ENCODE measurements around the gene MBOAT7.
"Not testable (repeated sequence)": the region's sequence is repeated elsewhere in the genome, so short reads cannot be mapped to it uniquely, and the experiment has no call there.

Gene MBOAT7

DNA sequence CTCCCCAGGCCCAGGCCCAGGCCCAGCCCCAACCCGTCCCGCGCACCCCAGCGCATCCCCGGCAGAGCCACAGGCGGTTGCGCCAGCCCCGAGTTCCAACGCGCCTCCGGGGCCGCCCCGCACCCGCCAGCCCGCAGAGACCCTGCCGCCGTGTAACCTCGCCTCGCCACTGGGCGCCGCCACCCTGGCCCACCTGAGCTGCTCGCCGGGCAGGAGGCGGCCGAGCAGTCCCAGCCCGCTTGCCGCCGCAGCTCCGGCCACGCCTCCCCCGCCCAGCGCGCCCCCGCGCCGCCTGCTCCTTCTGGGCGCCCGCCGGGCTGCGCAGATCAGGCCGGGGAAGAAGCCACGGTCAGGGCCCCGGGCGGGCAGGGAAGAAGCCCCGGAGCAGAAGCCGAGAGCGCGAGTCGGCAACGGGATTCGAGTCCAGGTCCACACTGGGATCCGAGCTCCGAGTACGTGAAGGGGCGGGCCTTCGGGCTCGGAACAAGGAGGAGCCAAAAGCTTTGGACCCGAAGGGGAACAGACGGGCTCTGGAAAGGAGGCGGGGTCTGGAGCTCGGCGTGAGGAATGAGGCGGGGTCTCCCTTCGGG lies at the start of gene MBOAT7:
Gene MBOAT7, minus strand, starts transcription at position 436 of the 590 bp plus-strand sequence. CDS start 1,072 bp downstream, outside the sequence.
- DNase-seq = no peak

DNA sequence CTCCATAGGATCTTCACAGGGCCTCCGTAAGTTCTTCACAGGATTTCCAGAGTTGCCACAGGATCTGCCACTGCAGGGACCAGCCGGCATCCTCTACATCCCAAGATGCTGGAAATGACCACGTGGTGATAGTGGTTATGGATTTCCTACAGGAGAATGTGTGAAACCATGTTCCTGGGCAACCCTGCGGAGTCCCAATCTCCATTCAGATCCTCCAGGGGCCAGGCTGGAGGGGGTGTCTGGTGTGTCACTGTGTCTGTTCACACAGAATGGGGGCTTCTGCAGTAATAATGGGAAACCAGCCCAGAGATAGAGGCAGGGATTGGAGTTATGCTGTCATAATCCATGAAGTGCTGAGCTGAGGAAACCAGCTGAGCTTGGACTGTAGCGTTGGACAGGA lies 44.6 kb upstream of the MBOAT7 start:
- DNase-seq = no peak

GRCh38 chr19:54231077-54231931 lies 41.9 kb upstream of the MBOAT7 start:
- DNase-seq = peak; percentile 55 to 58

GRCh38 chr19:54230031-54230430 lies 40.7 kb upstream of the MBOAT7 start:
- DNase-seq = no peak

- DNase-seq = no peak
Measured at GRCh38 chr19:54229146-54229545, 39.8 kb upstream of the MBOAT7 start.

DNA sequence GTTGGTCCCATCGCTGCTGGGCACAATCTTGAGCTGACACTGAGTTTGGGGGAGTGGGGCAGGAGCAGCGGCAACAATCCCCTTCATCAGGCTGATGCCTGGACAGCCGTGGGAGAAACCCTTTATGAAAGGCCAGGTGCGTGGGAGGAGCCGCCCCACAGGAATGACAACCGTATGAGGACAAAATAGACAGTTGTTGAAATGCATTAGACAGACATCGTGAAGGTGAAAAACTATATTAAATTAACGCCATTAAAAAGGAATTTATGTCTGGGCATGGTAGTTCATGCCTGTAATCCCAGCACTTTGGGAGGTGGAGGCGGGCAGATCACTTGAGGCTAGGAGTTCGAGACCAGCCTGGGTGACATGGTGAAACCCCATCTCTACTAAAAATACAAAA lies 35.2 kb upstream of the MBOAT7 start:
- DNase-seq = not testable (repeated sequence)

GRCh38 chr19:54223937-54224281 lies 34.5 kb upstream of the MBOAT7 start:
- DNase-seq = not testable (repeated sequence)

DNA sequence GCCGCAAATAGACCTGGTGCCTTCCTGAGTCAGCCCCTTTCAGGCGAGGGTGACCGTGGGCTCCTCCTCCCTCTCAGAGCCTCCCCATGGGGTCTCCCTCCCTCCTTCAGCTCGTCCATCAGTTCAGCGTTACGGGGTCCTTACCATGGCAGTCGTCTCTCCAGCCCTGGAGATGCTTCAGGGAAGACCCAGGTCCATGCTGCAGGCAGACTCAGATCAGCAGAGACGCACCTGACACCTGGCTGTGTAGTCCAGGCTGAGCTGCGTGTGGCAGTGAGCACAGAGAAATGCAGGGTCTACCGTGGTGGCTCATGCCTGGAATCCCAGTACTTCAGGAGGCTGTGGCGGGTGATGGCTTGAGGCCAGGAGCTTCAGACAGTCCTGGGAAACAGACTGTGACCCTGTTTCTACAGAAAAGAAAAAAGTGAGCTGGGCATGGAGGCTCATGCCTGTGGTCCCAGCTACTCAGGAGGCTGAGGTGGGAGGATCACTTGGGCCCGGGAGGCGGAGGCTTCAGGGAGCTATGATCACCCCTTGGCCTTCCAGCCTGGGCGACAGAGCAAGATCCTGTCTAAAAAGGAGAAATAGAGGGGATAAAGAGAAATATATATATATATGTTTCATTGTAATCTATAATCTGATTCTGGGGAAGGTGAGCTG lies 34.0 kb upstream of the MBOAT7 start:
- DNase-seq = not testable (repeated sequence)

DNA sequence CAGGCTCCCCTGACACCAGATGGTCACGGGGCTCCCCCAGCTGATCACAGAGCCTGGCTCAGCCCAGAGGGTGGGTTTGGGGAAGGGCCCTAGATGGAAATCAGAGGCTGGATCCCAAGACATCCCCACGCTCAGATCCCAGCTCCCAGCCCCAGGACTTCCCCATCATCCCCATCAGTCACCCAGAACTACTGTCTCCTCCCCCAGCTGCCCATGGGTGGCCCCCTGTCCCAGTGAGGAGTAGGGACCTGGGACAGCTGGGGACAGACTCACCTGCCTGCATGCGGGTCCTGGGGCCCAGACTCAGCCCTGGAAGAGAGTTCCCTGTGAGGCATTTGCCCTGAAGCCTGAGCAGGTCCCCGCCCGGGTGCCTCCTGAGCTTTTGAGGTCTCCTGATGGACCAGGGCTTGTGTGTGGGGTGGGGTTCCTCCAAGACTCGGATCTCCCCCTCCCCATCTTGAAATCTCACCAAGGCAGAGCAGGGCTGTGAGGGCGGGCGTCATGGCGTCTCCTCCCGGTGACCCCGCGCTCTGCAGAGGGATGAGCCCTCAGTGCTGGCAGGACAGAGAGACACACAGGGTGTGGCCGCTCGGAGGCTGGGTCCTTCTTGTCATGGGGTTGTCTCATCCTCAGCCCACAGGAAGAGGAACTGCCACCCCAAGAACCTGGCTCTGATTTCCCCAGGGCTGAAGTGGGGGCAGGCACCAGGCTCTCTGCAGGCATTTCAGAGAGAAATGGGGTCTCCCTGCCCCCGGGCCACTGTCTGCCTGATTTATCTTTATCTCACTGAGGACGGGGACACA lies 33.3 kb upstream of the MBOAT7 start, which contains the start of gene LILRB3:
Gene LILRB3, minus strand, starts transcription at position 534 of the 803 bp plus-strand sequence. Its CDS starts 31 bp downstream, at position 503.
- not testable (repeated sequence) for DNase-seq

DNA sequence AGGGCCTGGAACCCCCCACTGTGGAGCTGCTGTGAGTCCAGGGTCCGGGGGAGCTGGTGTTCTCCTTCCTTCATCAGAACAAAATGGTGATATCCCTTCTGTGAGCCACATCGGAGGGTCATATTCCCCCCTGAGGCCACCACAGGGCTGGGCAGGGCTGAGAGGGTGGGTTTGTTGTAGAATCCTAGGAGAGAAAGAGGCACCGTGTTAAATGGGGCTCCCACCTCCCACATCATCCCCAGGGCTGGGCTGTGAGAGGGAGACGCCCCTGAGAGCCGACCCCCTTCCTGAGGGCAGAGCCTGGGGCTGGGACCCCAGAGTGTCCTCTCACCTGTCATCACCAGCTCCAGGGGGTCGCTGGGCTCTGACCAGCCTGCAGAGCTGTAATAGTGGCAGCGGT lies 32.6 kb upstream of the MBOAT7 start:
- DNase-seq = not testable (repeated sequence)

DNA sequence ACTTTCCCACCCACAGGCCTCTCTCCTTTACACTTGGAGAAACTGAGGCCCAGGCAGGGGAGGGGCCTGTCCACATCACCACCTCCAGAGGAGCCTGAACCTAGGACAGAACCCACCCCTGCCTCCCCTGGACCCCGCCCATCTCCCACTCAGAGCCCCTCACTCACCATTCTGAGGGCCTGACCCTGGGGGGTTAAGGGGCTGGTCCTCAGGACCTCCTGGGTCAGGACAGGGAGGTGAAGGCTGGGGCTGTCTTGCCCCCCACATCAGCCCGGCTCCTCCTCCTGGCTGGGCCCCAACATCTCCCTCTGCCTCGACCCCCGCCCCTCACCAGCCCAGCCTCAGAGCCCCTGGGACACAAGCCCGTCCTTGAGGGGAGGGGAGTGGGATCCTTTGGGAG lies 30.3 kb upstream of the MBOAT7 start:
- not testable (repeated sequence) for DNase-seq

DNA sequence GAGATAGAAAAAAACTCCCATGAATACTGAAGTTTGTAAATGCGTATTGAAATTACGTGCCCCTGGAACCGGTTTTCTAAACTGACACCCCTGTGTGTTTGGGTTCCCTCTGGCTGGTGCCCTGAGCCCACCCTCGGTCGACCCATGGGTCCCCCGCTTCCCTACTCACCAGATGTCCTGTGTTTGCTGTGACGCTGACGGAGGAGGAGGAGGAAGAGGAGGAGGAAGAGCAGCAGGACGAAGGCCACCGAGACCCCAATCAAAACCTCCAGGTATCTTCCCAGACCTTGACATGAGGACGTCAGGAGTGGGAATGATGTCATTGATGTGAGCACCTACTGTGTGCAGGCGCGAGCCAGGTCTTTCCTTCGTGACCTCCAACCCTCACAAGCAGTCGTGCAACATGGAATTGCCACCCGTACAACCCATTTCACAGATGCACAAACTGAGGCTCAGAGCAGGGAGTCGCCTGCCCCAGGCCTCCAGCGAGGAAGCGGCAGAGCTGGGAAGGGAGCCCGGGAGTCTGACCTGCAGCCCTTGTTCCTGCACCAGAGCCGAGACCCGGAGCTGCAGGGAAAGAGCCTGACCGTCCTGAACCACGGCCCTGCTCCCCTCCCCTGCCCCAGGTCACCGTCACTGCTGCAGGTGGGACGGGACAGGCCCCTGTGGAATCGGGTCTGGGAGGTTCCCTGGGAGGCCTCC lies 29.7 kb upstream of the MBOAT7 start:
- no peak for DNase-seq

DNA sequence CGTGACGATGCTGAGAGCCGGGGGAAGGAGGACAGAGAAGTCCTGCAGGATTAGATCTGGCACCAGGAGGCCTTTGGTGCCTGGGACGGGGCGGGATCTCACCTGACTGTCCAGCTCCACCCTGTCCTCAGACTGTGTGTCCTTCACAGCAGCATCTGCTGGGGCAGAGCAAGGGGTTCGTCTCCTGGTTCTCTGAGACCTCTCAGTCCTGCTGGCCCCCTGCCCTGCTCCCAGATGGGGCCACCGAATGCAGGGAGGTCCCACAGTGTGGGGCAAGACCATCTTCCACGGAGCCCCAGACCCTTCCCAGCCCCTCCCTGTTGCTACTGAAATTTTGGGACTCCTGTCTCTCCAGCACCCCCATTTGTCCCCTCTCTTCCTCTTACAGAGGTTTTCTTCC lies 28.9 kb upstream of the MBOAT7 start:
- no peak for DNase-seq

DNA sequence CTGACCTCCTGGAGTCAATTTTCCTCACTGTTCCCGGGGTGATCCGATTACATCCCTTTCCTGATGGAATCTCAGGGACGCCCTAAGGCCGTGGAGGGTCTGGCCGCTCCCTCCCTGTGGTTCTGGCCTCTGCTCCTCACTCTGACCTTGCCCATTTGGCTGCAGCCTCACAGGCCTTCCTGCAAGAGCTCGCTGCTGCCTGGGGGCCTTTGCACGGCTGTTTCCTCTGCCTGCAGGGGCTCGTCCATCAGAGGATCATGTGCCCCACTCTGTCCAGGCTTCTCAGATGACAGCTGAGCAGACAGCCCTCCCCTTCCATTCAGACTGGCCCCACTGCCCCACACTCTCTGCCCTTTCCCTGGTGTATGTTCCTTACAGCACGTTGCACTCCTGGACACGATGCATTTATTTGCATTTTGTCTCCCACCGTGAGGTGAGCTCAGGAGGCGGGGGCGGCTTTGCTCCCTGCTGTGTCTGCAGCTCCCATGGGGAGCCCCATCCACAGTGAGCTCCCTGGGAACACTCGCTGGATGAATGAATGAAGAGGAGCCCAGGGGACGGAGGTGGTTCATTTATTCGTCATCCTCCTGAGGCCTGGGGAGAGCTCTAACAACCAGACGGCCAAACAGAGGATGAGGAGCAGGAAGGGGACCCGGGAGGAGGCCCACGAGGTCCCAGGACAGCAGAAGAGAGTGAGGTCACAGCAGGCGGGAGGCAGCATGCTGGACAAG lies 28.3 kb upstream of the MBOAT7 start:
- not testable (repeated sequence) for DNase-seq

DNA sequence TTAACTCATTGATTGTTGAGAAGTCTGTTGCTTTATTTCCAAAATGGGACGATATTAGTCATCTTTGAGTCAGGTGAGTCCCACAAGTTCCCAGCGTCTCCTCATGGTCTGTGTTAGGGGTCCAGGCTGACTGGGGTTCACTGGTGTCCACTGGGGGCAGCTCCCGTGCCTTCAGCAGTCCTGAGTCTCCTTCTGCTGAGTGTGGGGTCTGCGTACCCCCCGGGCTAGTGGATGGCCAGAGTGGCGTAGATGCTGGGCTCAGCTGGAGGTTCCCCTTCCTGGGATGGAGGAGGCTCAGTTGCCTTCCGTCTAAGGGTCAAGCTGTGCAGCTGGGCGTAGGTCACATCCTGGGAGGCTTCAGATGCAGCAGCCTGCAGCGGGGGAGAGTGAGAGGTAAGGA lies 27.5 kb upstream of the MBOAT7 start:
- DNase-seq = no peak

- not testable (repeated sequence) for DNase-seq
Measured at GRCh38 chr19:54214734-54215133, 25.4 kb upstream of the MBOAT7 start.

DNA sequence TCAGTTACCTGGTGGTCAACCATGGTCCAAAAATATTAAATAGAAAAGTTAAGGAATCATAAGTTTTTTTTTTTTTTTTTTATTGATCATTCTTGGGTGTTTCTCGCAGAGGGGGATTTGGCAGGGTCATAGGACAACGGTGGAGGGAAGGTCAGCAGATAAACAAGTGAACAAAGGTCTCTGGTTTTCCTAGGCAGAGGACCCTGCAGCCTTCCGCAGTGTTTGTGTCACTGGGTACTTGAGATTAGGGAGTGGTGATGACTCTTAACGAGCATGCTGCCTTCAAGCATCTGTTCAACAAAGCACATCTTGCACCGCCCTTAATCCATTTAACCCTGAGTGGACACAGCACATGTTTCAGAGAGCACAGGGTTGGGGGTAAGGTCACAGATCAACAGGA lies 24.8 kb upstream of the MBOAT7 start:
- DNase-seq = not testable (repeated sequence)

DNA sequence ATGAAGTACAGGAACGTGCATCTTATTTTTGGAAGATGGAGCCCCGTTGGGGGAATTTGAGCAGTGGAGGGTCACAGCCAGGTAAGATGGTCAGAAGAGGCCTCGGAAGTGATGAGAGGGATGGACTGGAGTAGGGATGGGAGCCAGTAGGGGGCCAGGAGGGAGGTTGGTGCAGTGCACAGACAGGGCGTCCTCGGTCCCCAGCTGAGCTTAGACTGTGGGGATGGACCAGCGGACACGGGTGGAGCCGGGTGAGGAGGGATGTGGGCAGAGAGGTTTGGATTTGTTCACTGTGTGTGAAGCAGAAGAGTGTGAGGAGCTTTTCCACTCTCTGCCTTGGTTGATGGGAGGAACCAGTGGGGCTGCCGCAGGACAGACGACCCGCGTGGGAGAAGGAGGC lies 21.9 kb upstream of the MBOAT7 start:
- DNase-seq = no peak

GRCh38 chr19:54209811-54210494 lies 20.6 kb upstream of the MBOAT7 start:
- peak; percentile 44 to 54 for DNase-seq

- DNase-seq = no peak
Measured at GRCh38 chr19:54209058-54209810, 19.9 kb upstream of the MBOAT7 start.

Data from Kasumi-1 (cell line).